GM19193 (cell line): ENCODE measurements around the gene SEPTIN5.

ENCODE experiments used
- POLR2A ChIP-seq: IDR thresholded peaks from 4 replicates; pipeline ENCODE4 v1.6.1; 2011; ENCODE audit not compliant: insufficient read depth, insufficient read length; ENCODE audit errors: extremely low read depth

SEPTIN5 gene

DNA sequence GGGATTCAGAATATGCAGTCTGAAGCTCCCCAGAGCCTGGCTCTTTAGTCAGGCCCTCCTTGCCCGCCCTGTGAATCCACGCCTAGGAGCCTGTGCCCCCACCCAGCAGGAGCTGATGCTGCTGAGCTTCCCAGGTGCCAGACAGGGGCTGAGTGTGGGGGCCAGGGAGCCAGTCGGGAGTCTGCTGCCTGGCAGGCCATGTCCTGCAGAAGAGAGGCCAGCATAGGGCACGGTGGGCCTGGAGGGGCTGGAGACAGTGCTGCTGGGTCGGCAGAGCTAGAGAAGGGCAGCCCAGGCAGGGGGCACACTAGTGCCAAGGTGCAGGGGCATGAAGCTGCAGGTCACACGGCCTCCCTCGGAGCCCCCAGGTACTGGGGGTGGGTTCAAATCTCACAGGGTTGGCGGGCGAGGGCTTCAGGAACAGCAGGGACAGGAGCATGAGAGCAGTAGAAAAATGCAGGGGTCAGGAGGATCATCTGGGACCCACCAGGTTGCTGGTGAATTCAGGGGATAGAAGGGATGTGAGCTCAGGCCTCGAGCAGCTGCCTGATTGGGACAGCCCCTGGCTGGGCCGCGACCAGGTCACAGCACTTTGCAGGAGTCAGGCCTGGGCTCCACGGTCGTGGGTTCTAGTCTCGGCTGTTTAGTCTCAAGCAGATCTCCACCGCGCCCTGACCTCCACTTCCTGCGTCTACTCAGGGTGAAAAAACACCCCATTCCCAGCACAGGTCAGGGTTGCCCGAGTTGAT is 4.1 kb upstream of the SEPTIN5 start:
- no peak for TF ChIP-seq POLR2A

DNA sequence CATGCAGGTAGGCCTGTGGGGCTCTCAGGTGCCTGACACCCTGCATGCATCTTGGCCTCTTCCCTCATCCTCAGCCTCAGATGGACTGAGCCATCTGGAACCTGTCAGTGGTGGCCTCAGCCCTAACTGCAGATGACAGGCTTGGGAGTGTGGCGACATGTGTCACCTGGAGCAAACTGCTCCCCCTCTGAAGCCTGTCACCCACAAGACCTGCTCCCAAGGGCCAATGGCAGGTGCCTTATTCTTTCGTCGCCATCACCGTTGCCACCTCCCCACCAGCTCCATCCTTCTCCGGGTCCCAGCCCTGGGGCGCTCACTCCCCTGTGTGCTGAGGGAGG is 3.6 kb upstream of the SEPTIN5 start:
- no peak for TF ChIP-seq POLR2A

GRCh38 chr22:19713245-19713644 is 1.1 kb upstream of the SEPTIN5 start:
- no peak for TF ChIP-seq POLR2A

DNA sequence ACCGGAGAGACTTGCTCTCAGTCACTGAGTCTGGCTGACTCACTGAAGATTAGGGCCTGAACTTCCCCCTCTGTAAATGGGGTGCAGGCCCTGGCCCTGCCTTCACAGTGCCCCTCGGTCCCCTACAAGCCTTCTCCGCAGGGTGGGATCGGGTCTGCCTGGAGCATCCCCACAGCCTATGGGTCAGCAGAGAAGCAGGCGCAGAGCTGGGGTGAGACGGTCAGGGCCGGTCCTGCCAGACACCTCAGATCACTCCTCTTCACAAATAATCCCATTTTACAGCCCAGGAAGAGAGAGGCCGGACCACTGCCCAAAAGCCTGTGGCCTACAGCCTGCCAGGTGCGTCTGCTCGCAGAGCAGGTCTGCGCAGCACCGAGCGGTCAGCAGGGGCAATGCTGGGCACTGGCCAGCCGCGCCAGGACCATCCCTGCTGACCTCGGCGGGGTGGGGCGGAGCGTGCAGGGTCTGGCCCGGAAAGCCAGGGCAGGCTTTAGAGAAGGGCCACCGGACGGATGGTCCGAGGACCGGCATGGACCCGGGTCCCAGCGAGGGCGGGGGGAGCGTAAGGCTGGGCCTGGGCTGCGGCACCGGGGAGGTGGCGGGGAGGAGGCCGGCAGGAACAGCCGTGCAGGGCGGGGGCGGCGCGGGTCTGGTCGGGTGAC is 522 bp upstream of the SEPTIN5 start:
- TF ChIP-seq POLR2A: no peak

- no peak for TF ChIP-seq POLR2A
Observed at GRCh38 chr22:19715188-19715930, 1.1 kb downstream of the SEPTIN5 start.

GRCh38 chr22:19716041-19716828 is 1.9 kb downstream of the SEPTIN5 start:
- TF ChIP-seq POLR2A: no peak

GRCh38 chr22:19716829-19717105 is 2.5 kb downstream of the SEPTIN5 start:
- no peak for TF ChIP-seq POLR2A

GRCh38 chr22:19717181-19717580 is 2.9 kb downstream of the SEPTIN5 start:
- TF ChIP-seq POLR2A: no peak

DNA sequence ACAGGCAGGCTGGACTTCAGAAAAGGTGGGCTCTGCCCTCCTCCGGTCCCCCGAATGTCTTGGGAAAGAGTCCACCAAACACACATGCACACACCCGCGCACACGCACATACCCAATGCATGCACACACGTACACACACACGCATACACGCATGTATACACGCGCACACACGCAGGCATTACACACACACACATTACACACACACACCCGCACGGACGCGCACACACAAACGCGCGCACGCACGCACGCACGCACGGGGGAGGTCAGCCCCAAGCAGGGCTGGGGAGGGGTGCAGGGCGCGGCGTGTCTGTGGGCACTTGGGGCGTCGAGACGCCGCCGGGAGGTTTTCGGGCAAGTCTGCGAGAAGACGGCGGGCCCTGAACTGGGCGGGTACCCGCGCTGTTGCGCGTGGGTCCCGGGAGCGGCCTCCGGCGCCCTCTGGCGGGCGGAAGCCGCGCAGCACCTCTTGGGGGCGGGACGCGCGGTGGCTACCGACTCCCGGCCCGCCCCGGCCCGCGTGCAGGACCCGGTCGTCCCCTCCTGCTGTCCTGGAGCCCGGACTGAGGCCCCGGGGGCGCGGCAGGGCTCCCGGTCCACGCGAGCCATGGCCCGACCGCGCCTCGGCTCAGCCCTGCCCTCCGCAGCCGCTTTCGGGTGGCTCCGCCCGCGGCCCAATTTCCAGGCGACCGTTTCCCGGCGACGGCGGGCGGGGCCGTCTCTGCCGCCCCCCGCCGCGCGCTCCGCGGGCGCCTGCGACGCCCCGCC is 3.6 kb downstream of the SEPTIN5 start:
- no peak for TF ChIP-seq POLR2A

GRCh38 chr22:19718456-19719049 is 4.2 kb downstream of the SEPTIN5 start:
- TF ChIP-seq POLR2A: no peak

DNA sequence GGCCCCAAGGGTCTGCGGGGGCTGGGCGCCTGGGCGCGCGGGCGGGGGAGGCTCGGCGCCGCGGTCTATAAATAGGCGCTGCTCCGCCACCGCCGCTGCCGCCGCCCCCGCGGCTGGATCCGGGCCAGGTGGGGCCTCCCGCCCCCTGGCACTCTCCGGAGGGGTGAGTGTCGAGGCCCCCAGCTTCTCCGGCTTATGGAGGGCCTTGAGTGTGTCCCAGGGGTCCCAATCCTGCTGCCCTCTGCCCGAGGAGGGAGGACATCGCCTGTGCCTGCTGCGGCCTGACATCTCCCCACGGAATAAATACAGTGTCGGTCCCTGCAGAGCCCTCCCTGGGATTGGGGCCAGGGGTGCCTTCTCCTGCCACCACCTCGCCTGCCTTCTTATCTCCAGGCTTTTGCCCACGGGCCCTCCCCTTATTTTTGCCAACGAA is 4.8 kb downstream of the SEPTIN5 start:
- TF ChIP-seq POLR2A: no peak

DNA sequence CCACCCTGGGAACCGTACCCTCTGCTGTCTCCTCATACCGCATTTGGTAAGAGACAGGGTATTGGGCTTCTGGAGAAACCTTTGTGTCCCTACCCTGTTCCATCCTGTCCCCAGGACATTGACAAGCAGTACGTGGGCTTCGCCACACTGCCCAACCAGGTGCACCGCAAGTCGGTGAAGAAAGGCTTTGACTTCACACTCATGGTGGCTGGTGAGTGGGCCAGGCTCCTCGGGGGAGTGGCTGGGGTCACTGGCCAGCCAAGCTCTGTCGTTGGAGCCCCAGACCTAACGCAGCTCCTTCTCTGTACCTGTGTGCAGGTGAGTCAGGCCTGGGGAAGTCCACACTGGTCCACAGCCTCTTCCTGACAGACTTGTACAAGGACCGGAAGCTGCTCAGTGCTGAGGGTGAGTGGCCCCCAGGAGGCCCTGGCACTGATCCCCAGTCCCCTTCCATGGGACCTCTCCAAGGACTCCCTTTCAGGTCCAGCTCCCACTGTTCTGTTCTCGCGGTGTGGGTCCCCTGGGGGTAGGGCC is 5.3 kb downstream of the SEPTIN5 start:
- no peak for TF ChIP-seq POLR2A

DNA sequence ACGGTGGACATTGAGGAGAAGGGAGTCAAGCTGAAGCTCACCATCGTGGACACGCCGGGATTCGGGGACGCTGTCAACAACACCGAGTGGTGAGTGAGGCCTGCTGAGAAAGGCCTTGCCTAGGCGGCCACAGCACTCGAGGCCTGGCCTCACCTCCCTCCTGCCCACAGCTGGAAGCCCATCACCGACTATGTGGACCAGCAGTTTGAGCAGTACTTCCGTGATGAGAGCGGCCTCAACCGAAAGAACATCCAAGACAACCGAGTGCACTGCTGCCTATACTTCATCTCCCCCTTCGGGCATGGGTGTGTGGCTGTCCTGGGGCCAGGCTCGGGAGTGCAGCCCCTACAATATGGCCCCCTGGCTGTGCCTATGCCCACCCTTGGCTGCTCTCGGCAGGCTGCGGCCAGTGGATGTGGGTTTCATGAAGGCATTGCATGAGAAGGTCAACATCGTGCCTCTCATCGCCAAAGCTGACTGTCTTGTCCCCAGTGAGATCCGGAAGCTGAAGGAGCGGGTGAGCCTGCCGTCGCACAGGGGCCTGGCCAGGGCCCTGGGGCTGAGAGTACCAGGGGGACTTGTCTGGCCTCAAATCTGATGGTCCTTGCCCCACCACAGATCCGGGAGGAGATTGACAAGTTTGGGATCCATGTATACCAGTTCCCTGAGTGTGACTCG is 6.0 kb downstream of the SEPTIN5 start:
- TF ChIP-seq POLR2A: no peak
